GM10248 (cell line): ENCODE data around the gene RNU6-1.

Source experiments
- CTCF ChIA-PET: fragments of 300-600 bp; sonication (Branson Sonifier 250); formaldehyde crosslinking; extraction: SDS; loops from one replicate; lab custom pipeline; 2021; ENCODE audit warnings: antibody characterized with exemption; lab: Yijun Ruan, JAX
- POLR2A ChIA-PET: fragments of 350-650 bp; sonication (Branson Sonifier 250); formaldehyde crosslinking; extraction: SDS; loops from one replicate; lab custom pipeline; 2020; ENCODE audit warnings: antibody characterized with exemption; lab: Yijun Ruan, JAX
- DNase-seq: peaks from one replicate; pipeline ENCODE4 v3.0.0; 2012; ENCODE audit errors: extremely low spot score
- CTCF ChIP-seq: IDR thresholded peaks from 2 replicates; pipeline ENCODE4 v1.5.1; 2012; ENCODE audit warnings: mild to moderate bottlenecking, low read depth; ENCODE audit errors: extremely low read depth, missing control alignments, control extremely low read depth

Gene RNU6-1

DNA sequence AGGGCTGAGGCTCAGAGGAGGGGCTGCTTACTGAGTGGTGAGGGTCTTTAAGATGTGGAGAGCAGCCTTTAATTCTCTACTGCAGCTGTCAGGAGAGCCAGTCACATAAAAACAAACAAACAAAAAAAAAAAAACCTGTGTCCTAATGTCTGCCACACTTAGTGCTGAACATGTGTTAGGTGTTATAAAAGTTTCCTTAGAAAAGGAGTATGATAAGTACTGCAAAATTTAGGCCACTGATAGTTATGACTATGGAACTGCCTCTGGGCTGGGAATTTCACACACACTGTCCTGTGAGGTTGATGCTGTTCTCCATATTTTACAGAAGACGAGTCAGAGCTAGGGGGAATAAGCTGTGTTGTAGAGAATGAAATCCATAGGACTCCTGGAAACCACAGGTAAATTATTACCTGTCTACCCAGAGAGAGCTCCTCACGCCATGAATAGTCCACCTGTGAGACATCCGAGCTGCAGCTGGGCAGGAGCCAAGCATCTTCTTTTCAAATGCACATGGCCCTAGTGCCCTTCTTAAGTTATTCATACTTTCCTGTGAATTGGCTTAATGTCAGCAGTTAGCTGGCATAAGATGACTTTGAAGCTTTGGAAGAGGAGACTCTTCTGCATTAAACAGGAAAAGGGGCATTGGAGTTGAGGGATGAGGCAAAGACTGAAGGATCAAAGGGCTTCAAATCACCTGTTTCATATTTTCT, 49.1 kb downstream of the RNU6-1 start:
- no peak for DNase-seq
- no peak for TF ChIP-seq CTCF
- POLR2A ChIA-PET = no interaction called here
- CTCF ChIA-PET = interaction anchor here (0.9 to 1.3 kb wide), 2 partner anchors 12 kb away, joined by 3 read pairs; no protein-coding TSS in a partner anchor
